ENCODE measurements around the gene SLC9A8. TPM values are rescaled to one million over a fixed set of nuclear protein-coding genes. Genes with fewer than 3 reads are reported as not detected.

SLC9A8 gene
- total RNA-seq, 1 experiment from 2014 or later = 7.5 TPM

DNA sequence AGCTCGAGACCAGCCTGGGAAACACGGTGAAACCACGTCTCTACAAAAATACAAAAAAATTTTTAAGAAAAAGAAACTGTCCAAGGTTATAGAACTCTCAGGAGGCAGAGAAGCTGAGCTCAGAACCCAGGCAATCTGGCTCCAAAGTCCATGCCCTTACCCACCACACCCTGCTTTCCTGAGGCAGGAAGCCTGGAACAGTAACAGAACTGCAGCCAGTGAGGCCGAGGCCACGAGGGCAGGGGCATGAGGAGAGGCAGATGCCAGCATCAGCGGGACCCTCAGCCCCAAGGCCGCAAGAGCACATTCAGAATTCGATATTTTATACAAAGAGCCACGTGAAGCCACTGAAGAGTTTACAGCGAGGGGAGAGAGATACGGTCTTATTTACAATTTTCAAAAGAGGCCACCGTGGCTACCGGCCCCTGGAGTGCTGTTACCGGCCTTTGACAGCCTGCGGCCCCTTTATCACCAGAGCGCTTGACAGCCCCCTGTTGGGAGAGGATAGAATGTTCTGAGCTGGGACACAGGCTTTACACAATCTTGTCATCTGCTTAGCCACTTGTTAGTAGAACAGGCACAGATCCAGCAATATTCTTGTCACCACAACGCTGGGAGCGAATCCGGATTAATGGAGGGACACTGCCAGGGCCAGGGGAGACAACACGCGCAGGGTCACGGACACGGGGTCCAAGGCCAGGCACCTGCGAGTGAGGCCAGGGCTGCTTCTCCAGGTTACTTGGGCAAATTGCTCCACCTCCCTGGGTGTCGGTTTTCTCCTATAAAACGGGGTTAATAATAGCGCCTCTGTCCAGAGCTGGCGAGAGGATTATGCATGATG is 97.1 kb downstream of the SLC9A8 start:
- Mint-ChIP-seq H3K9me3 (no peaks in the 10 kb centered on the region), H3K4me3 (no peak overlapping the region; a peak in 1 of 5 replicates), H3K27ac (peak overlapping the region in 1 of 3 experiments; percentile 20; a peak in 1 of 7 replicates), H3K27me3 (ENCODE audit: low read depth) (no peaks in the 10 kb centered on the region), H3K36me3 (ENCODE audit: insufficient read depth in 1 of 3, low read depth in 3 of 3) (peaks cover 12 to 32% (median 29%) of the 10 kb centered on the region in 3 experiments), H3K4me1 (peaks cover 9 to 12% of the 10 kb centered on the region in 2 experiments)
- Histone ChIP-seq H3K27me3 (ENCODE audit: insufficient read depth, low read length) (no peaks in the 10 kb centered on the region), H3K4me2 (ENCODE audit: insufficient read depth, insufficient read length, low read length) (no peak overlapping the region), H2BK5ac (ENCODE audit: insufficient read length, low read length) (no peak overlapping the region), H2AFZ (ENCODE audit: low read length) (no peak overlapping the region), H3K27ac (ENCODE audit: insufficient read length, low read depth, low read length) (no peak overlapping the region), H2AK5ac (ENCODE audit: insufficient read length, low read length) (no peak overlapping the region), H2BK15ac (ENCODE audit: low read depth, low read length) (no peak overlapping the region), H2BK12ac (ENCODE audit: insufficient read length, low read depth, low read length) (no peak overlapping the region), H3K23me2 (ENCODE audit: insufficient read length, low read depth, low read length, poor library complexity, severe bottlenecking) (peaks cover 3% of the 10 kb centered on the region), H3K79me1 (ENCODE audit: insufficient read depth, low read depth, low read length, poor library complexity, severe bottlenecking) (peaks cover 5% of the 10 kb centered on the region), H3K14ac (ENCODE audit: insufficient read depth, low read length) (no peak overlapping the region), H3K4ac (ENCODE audit: low read depth, low read length) (no peak overlapping the region), H2BK120ac (ENCODE audit: low read depth, low read length, poor library complexity, severe bottlenecking) (no peak overlapping the region), H3K56ac (ENCODE audit: insufficient read length, low read depth, low read length) (no peak overlapping the region), H4K5ac (ENCODE audit: insufficient read length, low read depth, low read length) (no peak overlapping the region), H3K9ac (ENCODE audit: extremely low read depth, insufficient read length, low read length) (no peak overlapping the region), H4K20me1 (ENCODE audit: control insufficient read depth, insufficient read depth, insufficient read length) (no peaks in the 10 kb centered on the region), H4K8ac (replicated peaks; ENCODE audit: insufficient read length, low read depth, low read length) (no peak overlapping the region), H2BK20ac (ENCODE audit: low read depth, low read length, poor library complexity, severe bottlenecking) (no peak overlapping the region), H3T11ph (ENCODE audit: low read length) (no peak overlapping the region), H3K9me3 (ENCODE audit: control insufficient read depth, low read depth, low read length) (no peaks in the 10 kb centered on the region), H3K4me1 (ENCODE audit: insufficient read depth, low read length) (peaks cover 2% of the 10 kb centered on the region; the same call in 1 of the 2 replicates), H4K91ac (ENCODE audit: insufficient read length, low read depth, low read length) (no peak overlapping the region), H3K23ac (ENCODE audit: insufficient read length, low read depth, low read length) (no peak overlapping the region), H3K18ac (ENCODE audit: insufficient read length, low read depth, low read length) (no peak overlapping the region), H3K79me2 (ENCODE audit: insufficient read depth, low read length) (peaks cover 15% of the 10 kb centered on the region; the same call in 1 of the 2 replicates)
- DNase-seq = no peak
- no CpG with 5 or more reads among the region's 28 CpGs for WGBS (ENCODE audit: extremely low coverage, insufficient read length, low lambda C conversion rate)
- TF ChIP-seq, protein P1, sequence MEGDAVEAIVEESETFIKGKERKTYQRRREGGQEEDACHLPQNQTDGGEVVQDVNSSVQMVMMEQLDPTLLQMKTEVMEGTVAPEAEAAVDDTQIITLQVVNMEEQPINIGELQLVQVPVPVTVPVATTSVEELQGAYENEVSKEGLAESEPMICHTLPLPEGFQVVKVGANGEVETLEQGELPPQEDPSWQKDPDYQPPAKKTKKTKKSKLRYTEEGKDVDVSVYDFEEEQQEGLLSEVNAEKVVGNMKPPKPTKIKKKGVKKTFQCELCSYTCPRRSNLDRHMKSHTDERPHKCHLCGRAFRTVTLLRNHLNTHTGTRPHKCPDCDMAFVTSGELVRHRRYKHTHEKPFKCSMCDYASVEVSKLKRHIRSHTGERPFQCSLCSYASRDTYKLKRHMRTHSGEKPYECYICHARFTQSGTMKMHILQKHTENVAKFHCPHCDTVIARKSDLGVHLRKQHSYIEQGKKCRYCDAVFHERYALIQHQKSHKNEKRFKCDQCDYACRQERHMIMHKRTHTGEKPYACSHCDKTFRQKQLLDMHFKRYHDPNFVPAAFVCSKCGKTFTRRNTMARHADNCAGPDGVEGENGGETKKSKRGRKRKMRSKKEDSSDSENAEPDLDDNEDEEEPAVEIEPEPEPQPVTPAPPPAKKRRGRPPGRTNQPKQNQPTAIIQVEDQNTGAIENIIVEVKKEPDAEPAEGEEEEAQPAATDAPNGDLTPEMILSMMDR (conservative IDR thresholded peaks at IDR 0.05) = peak; percentile 56

Measured in H9 (cell line).